Endothelial cell of umbilical vein (primary cell): ENCODE results near the gene TNPO2.

Source experiments
- FOS ChIP-seq: IDR thresholded peaks from 2 replicates; pipeline ENCODE4 v1.6.1; 2011; ENCODE audit warnings: mild to moderate bottlenecking, low read length, moderate library complexity, borderline replicate concordance; ENCODE audit not compliant: insufficient read depth
- TF ChIP-seq, protein P1 (sequence below), 2 donors: IDR thresholded peaks; 1 replicate in 1 of 2; 2 replicates in 1 of 2; pipeline ENCODE4 v1.5.1; 2011; ENCODE audit warnings: low read length in 2 of 2, mild to moderate bottlenecking in 2 of 2, moderate library complexity in 2 of 2, control low read depth in 1 of 2, inconsistent platforms in 1 of 2, low read depth in 1 of 2; ENCODE audit not compliant: insufficient read depth in 1 of 2; ENCODE audit errors: extremely low read depth in 1 of 2

DNA sequence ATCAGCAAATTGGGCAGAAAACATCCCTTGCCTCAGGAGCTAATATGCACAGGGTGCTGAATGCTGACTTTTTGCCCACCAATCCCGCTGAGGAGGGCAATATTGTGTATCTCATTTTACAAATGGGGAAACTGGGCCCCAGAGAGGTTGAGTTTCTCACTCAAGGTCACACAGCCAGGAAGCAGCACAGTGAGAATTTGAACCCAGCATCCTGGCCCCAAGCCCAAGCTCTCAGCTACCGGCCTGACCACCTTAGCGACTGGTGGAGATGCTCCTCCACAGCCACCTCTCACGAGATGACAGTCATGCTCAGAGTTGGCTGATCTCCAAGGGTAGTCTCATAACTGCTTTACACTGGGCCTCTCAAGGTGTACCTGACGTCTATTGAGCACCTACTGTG is 30.8 kb downstream of the TNPO2 start:
- no peak for TF ChIP-seq FOS
- TF ChIP-seq, protein P1, sequence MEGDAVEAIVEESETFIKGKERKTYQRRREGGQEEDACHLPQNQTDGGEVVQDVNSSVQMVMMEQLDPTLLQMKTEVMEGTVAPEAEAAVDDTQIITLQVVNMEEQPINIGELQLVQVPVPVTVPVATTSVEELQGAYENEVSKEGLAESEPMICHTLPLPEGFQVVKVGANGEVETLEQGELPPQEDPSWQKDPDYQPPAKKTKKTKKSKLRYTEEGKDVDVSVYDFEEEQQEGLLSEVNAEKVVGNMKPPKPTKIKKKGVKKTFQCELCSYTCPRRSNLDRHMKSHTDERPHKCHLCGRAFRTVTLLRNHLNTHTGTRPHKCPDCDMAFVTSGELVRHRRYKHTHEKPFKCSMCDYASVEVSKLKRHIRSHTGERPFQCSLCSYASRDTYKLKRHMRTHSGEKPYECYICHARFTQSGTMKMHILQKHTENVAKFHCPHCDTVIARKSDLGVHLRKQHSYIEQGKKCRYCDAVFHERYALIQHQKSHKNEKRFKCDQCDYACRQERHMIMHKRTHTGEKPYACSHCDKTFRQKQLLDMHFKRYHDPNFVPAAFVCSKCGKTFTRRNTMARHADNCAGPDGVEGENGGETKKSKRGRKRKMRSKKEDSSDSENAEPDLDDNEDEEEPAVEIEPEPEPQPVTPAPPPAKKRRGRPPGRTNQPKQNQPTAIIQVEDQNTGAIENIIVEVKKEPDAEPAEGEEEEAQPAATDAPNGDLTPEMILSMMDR (IDR thresholded peaks at IDR 0.05; ENCODE audit: extremely low read depth in 1 of 2, insufficient read depth in 1 of 2, low read depth in 1 of 2, low read length in 2 of 2) = no peak
